ENCODE results near the gene DLG2. TPM values are rescaled to one million over a fixed set of nuclear protein-coding genes. Genes with fewer than 3 reads are reported as not detected.

Gene DLG2
- total and polyA plus RNA-seq, 2 donors (not counting 3 experiments of a cell fraction or from before 2014, with no cell fraction given) = 0.15 to 1.1 TPM

- H3K79me2 ChIP-seq (ENCODE audit: control insufficient read depth, insufficient read depth, low read length) = no peaks in the 10 kb centered on the region
- no peaks in the 10 kb centered on the region for H3K4me1 ChIP-seq (ENCODE audit: control insufficient read depth, extremely low read depth, insufficient read depth, low read length)
- no peaks in the 10 kb centered on the region for H4K20me1 ChIP-seq (replicated peaks; ENCODE audit: control insufficient read depth, extremely low read depth, insufficient read depth, low read length)
- no TSS peak for BruUV-seq (replicated peaks)
- H3K27ac ChIP-seq (ENCODE audit: insufficient read depth, low read depth, low read length) = no peak overlapping the region
- H3K9me3 ChIP-seq (replicated peaks; ENCODE audit: control insufficient read depth, insufficient read depth, low read length) = peaks cover 2% of the 10 kb centered on the region
- no peak for DNase-seq (ENCODE audit: low read depth, low spot score)
- H2AFZ ChIP-seq (ENCODE audit: low read depth, low read length) = no peak overlapping the region
- FAIRE-seq = no peak
- no peak overlapping the region for H3K9ac ChIP-seq (replicated peaks; ENCODE audit: extremely low read depth, insufficient read depth, low read length)
- no peaks in the 10 kb centered on the region for H3K27me3 ChIP-seq (ENCODE audit: control insufficient read depth in 2 of 2, insufficient read depth in 2 of 2, low read length in 2 of 2)
- H3K9me1 ChIP-seq (replicated peaks; ENCODE audit: control insufficient read depth, extremely low read depth, insufficient read depth, low read length) = no peaks in the 10 kb centered on the region
- H3K4me3 ChIP-seq (replicated peaks in 1 of 3; ENCODE audit: insufficient read depth in 1 of 3, low read depth in 1 of 3, low read length in 3 of 3) = no peak overlapping the region
- CTCF ChIA-PET = no interaction called here
- no peak overlapping the region for H3K4me2 ChIP-seq (ENCODE audit: insufficient read depth, low read length)
- POLR2A ChIA-PET = no interaction called here
- dilution Hi-C loops (cut with MboI; ENCODE audit: extremely low pct_ligation_motif_present, low sequenced_read_pairs) = no loop called here
- H3K36me3 ChIP-seq (ENCODE audit: control insufficient read depth in 2 of 2, extremely low read depth in 1 of 2, insufficient read depth in 2 of 2, low read length in 2 of 2) = no peaks in the 10 kb centered on the region
- TF ChIP-seq POLR2AphosphoS5 (IDR thresholded peaks at IDR 0.05; ENCODE audit: insufficient read depth, low read depth, low read length) (no peak), EZH2 (IDR thresholded peaks at IDR 0.05; ENCODE audit: borderline replicate concordance, low read depth, low read length, severe bottlenecking) (no peak), MYC (IDR thresholded peaks at IDR 0.05; ENCODE audit: low read depth, low read length) (no peak), POLR2A (IDR thresholded peaks at IDR 0.05; ENCODE audit: low read depth, low read length) (no peak), FOS (IDR thresholded peaks at IDR 0.05; ENCODE audit: borderline replicate concordance, insufficient read depth, low read length) (no peak), CTCF (IDR thresholded peaks at IDR 0.05; ENCODE audit: extremely low read depth in 1 of 2, insufficient read depth in 1 of 2, low read depth in 1 of 2, low read length in 2 of 2) (no peak), MAX (IDR thresholded peaks at IDR 0.05; ENCODE audit: insufficient read depth, insufficient read length) (no peak), JUN (IDR thresholded peaks at IDR 0.05; ENCODE audit: borderline replicate concordance, insufficient read depth, insufficient read length, low read depth) (no peak), GATA2 (IDR thresholded peaks at IDR 0.05; ENCODE audit: insufficient read depth, insufficient read length, low read depth, low read length) (no peak)
- intact Hi-C loops (cut with micrococcal nuclease) = no loop called here
These were observed 833.8 kb downstream of the DLG2 start for GRCh38 chr11:84793318-84793717.
